HTR-8/SVneo (cell line): Measurements from ENCODE around the gene RWDD3.

Experiments used
- DNase-seq: peaks from one replicate; pipeline ENCODE4 v3.0.0; 2011; ENCODE audit warnings: low spot score, mixed read lengths; ENCODE audit not compliant: insufficient read length
- FAIRE-seq: peaks from 2 replicates; lab custom pipeline; 2011; peaks lifted over from hg19 to GRCh38; lab: Jason Lieb, UNC

RWDD3 gene

GRCh38 chr1:95278173-95279006 is 44.4 kb downstream of the RWDD3 start:
- no peak for DNase-seq
- no peak for FAIRE-seq

GRCh38 chr1:95281781-95282517 is 47.9 kb downstream of the RWDD3 start:
- DNase-seq = no peak
- FAIRE-seq = no peak

GRCh38 chr1:95282518-95282895 is 48.5 kb downstream of the RWDD3 start:
- FAIRE-seq (no peak), DNase-seq (no peak)

DNA sequence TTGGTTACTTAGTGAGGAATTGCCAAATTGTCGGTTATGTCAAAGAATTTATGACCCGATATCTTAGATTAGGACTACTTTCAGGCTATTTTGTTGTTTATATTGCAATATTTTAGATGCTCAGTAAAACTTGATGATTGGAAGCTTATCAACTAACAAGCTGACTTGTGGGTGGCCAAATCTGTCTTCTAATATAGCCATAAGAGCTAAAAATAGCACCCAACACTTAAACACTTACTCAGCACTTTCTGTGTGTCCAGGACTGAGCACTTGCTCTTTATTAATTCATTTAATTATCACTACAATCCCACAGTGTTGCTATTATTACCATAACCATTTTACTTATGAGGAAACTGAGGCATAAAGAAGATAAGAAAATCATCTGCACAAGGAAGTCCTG is 50.4 kb downstream of the RWDD3 start:
- no peak for DNase-seq
- no peak for FAIRE-seq

- FAIRE-seq = no peak
- no peak for DNase-seq
Observed at GRCh38 chr1:95286479-95286878, 52.5 kb downstream of the RWDD3 start.

- no peak for FAIRE-seq
- DNase-seq = no peak
Observed at GRCh38 chr1:95287081-95287480, 53.1 kb downstream of the RWDD3 start.

DNA sequence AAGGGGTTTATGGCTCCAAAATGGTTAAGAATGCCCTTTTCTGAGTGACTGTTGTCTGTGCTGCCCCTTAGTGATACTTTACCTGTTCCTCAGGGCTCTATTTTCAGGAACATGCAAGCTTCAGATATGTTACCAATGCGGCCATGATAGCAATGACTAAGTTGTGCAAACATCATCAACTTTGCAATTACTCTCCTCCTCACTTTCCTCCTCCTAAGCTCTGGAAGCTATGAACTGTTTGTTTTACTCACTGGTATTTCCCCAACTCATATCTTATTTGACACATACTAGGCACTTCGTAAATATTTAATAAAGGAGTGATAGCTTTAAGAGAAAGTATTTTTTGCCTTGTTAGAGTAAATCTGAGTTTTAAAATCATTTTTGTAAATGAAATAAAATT is 53.8 kb downstream of the RWDD3 start:
- no peak for DNase-seq
- no peak for FAIRE-seq
